ENCODE data around the gene GARIN5A. TPM values are rescaled to one million over a fixed set of nuclear protein-coding genes. Genes with fewer than 3 reads are reported as not detected.
A peak's percentile ranks its signal among the peaks of the same experiment; 100 is the strongest.

The GARIN5A gene
- polyA plus RNA-seq, 3 donors: 0.41 TPM; not detected in 2

- H3K27me3 ChIP-seq (ENCODE audit: control insufficient read depth in 2 of 2, insufficient read depth in 2 of 2, low read length in 2 of 2): no peaks in the 10 kb centered on the region
- H3K4me3 Mint-ChIP-seq: peak overlapping the region; percentile 98 to 99
- H3K27ac Mint-ChIP-seq: peak overlapping the region; percentile 90 to 96 (median 93)
- H3K4me1 Mint-ChIP-seq: peaks cover 14% of the 10 kb centered on the region
- peak overlapping the region; percentile 92 for H3K9ac ChIP-seq (ENCODE audit: insufficient read depth, low read length, poor library complexity, severe bottlenecking)
- peaks cover 32% of the 10 kb centered on the region for H4K20me1 ChIP-seq (ENCODE audit: insufficient read depth, low read length)
- H3K4me2 ChIP-seq (replicated peaks; ENCODE audit: extremely low read depth, low read length, poor library complexity, severe bottlenecking): peak overlapping the region; percentile 87
- H3K4me3 ChIP-seq (replicated peaks in 1 of 3; ENCODE audit: low read depth in 2 of 3, low read length in 3 of 3): peak overlapping the region; percentile 64 to 98 (median 97)
- DNase-seq: no peak
- WGBS (ENCODE audit: insufficient coverage): 7% methylated on average over 11 of the region's 20 CpGs
- peak overlapping the region; percentile 95 for H2AFZ ChIP-seq (ENCODE audit: insufficient read depth, low read depth, low read length, poor library complexity, severe bottlenecking)
- no peaks in the 10 kb centered on the region for H3K9me3 ChIP-seq (replicated peaks in 1 of 2; ENCODE audit: control insufficient read depth in 1 of 2, insufficient read depth in 1 of 2, low read length in 2 of 2)
- peaks cover 0 to 6% (median 5%) of the 10 kb centered on the region in 3 donors for H3K27me3 Mint-ChIP-seq (ENCODE audit: low read depth in 3 of 3)
- H3K79me2 ChIP-seq (ENCODE audit: insufficient read depth, low read length): peaks cover 29% of the 10 kb centered on the region
- H3K27ac ChIP-seq (ENCODE audit: low read depth in 1 of 2, low read length in 2 of 2): peak overlapping the region; percentile 70 to 86
- TF ChIP-seq CTCF (IDR thresholded peaks at IDR 0.05): no peak
- H3K9me3 Mint-ChIP-seq: peaks cover 0 to 13% (median 2%) of the 10 kb centered on the region in 7 donors
- intact Hi-C loops (cut with micrococcal nuclease): loop anchor here (1.0 to 2.0 kb wide), 2 partner anchors 34 kb away; partner anchors contain the start of gene JOSD2 (in 2 of the 2)
- H3K36me3 Mint-ChIP-seq: peaks cover 30 to 43% of the 10 kb centered on the region in 2 donors
- peaks cover 31 to 42% of the 10 kb centered on the region in 2 donors for H3K36me3 ChIP-seq (replicated peaks in 1 of 2; ENCODE audit: control insufficient read depth in 1 of 2, insufficient read depth in 2 of 2, low read length in 2 of 2)
- H3K4me1 ChIP-seq (ENCODE audit: control insufficient read depth in 1 of 2, insufficient read depth in 2 of 2, low read length in 2 of 2): peaks cover 11 to 12% of the 10 kb centered on the region in 2 donors
These were observed 225 bp upstream of the GARIN5A start for GRCh38 chr19:50476907-50477238.

GRCh38 chr19:50475736-50476223 is 868 bp downstream of the GARIN5A start:
- no peak for TF ChIP-seq CTCF (IDR thresholded peaks at IDR 0.05)
- Histone ChIP-seq H3K4me3 (replicated peaks in 1 of 3; ENCODE audit: low read depth in 2 of 3, low read length in 3 of 3) (peak overlapping the region in 1 of 3 experiments; percentile 98), H4K20me1 (ENCODE audit: insufficient read depth, low read length) (peaks cover 32% of the 10 kb centered on the region), H2AFZ (ENCODE audit: insufficient read depth, low read depth, low read length, poor library complexity, severe bottlenecking) (no peak overlapping the region), H3K36me3 (replicated peaks in 1 of 2; ENCODE audit: control insufficient read depth in 1 of 2, insufficient read depth in 2 of 2, low read length in 2 of 2) (peaks cover 20 to 31% of the 10 kb centered on the region in 2 donors), H3K27me3 (ENCODE audit: control insufficient read depth in 2 of 2, insufficient read depth in 2 of 2, low read length in 2 of 2) (no peaks in the 10 kb centered on the region), H3K4me1 (ENCODE audit: control insufficient read depth in 1 of 2, insufficient read depth in 2 of 2, low read length in 2 of 2) (peaks cover 11 to 12% of the 10 kb centered on the region in 2 donors), H3K79me2 (ENCODE audit: insufficient read depth, low read length) (peaks cover 29% of the 10 kb centered on the region), H3K9me3 (replicated peaks in 1 of 2; ENCODE audit: control insufficient read depth in 1 of 2, insufficient read depth in 1 of 2, low read length in 2 of 2) (no peaks in the 10 kb centered on the region), H3K4me2 (replicated peaks; ENCODE audit: extremely low read depth, low read length, poor library complexity, severe bottlenecking) (no peak overlapping the region), H3K9ac (ENCODE audit: insufficient read depth, low read length, poor library complexity, severe bottlenecking) (no peak overlapping the region), H3K27ac (ENCODE audit: low read depth in 1 of 2, low read length in 2 of 2) (no peak overlapping the region)
- 81% methylated on average over 24 of the region's 29 CpGs for whole genome bisulfite sequencing (ENCODE audit: insufficient coverage)
- no peak for DNase-seq
- H3K4me1 Mint-ChIP-seq: peaks cover 14% of the 10 kb centered on the region
- H3K4me3 Mint-ChIP-seq: peak overlapping the region; percentile 83 to 98
- H3K27me3 Mint-ChIP-seq (ENCODE audit: low read depth in 3 of 3): peaks cover 0 to 8% (median 6%) of the 10 kb centered on the region in 3 donors
- peaks cover 23 to 34% of the 10 kb centered on the region in 2 donors for H3K36me3 Mint-ChIP-seq
- peak overlapping the region in 6 of 7 donors; percentile 40 to 90 (median 70) for H3K27ac Mint-ChIP-seq
- intact Hi-C loops (cut with micrococcal nuclease): loop anchor here (1.0 to 2.0 kb wide), 2 partner anchors 35 to 36 kb away; partner anchors contain the start of gene JOSD2 (in 2 of the 2)
- peaks cover 0 to 13% (median 0%) of the 10 kb centered on the region in 7 donors for H3K9me3 Mint-ChIP-seq

All from CD14-positive monocyte (primary cell).